Stimulated activated CD8-positive, alpha-beta memory T cell treated with anti-CD3 and anti-CD28 coated beads, Interleukin-15, amount 100 ng/mL, for 48 hours (primary cell): Measurements from ENCODE around the gene ACER1.

Experiments used
- DNase-seq, 2 donors: peaks; one replicate each; pipeline ENCODE4 v3.0.0-alpha.2; 2020; ENCODE audit warnings: low read depth in 2 of 2

ACER1 gene

DNA sequence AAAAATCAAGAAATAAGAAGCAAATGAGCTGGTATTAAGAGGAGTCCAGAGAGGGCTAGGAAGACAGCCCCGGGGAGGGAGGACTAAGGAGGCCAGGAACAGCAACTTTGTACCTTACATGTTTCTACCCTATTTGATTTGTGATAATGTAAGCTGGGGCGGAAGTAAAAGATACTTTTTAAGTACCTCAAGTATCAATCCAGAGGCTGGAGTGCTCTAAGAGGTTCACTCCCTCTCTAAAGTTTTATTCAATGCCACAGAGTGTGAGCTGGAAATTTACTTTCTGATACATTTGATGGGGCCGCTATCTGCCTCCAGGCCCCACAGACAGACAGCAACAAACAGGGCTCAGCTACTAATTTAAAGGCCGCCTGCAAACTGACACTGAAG, 65.0 kb downstream of the ACER1 start:
- DNase-seq, result no peak

GRCh38 chr19:6267552-6268381, 65.6 kb downstream of the ACER1 start:
- no peak for DNase-seq

GRCh38 chr19:6264803-6265202, 68.6 kb downstream of the ACER1 start:
- DNase-seq, result no peak

GRCh38 chr19:6263735-6264444, 69.5 kb downstream of the ACER1 start:
- DNase-seq, result no peak

DNA sequence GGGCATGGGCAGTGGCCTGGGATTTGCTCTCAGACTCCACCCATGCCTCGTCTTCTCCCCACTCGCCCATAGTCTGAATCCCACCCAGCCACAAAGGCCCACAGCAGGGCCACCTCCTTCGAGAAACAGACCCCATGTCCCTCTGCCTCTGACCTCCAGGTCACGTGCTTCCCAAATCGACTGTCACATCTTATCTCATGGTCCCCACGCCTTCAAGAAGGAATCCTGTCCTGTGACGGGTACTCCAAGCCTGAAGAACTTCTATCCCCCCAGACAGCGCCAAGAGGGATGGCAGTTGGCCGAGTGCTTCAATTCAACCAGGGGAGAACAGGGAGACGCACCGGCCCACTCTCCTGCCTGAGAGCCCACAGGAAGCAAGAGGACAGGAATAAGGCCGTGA, 70.1 kb downstream of the ACER1 start:
- DNase-seq, result no peak

GRCh38 chr19:6262519-6262918, 70.9 kb downstream of the ACER1 start:
- no peak for DNase-seq

- DNase-seq, result no peak
Observed at GRCh38 chr19:6261883-6262282, 71.5 kb downstream of the ACER1 start.

DNA sequence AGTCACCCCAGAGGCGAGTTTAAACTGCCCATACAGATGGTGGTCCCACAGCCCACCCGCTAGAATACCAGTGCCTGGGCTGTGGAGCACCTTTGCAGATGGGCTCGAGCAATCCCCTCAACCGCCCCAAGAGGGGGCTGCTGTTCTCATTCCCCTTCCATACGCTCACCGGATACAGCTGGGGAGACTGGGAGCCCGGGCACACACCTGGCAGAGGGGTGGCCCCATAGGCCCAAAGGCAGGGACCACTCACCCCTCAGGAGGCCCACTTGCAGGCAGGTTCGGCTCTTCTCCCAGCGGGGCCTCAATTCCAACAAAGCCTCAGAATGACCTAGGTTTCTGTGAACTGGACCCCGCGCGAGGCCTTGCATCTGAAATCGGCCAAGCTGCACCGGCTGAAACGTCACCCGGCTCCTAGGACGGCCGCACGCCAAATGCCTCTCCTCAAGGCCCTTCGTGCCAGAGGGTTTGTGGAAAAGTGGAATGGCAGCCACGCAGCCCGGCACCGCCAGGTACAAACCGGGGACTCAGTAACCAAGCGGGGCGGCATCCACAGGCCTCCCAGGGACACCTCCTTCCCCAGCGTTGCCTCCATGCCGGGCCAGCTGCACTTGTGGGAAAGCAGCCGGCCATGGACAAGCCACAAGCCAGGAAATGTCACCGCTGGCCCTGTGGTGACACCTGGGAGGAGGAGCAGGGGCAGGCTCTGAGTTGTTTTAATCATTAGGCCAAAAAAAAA, 72.3 kb downstream of the ACER1 start:
- no peak for DNase-seq

- no peak for DNase-seq
Observed at GRCh38 chr19:6260376-6260775, 73.0 kb downstream of the ACER1 start.

DNA sequence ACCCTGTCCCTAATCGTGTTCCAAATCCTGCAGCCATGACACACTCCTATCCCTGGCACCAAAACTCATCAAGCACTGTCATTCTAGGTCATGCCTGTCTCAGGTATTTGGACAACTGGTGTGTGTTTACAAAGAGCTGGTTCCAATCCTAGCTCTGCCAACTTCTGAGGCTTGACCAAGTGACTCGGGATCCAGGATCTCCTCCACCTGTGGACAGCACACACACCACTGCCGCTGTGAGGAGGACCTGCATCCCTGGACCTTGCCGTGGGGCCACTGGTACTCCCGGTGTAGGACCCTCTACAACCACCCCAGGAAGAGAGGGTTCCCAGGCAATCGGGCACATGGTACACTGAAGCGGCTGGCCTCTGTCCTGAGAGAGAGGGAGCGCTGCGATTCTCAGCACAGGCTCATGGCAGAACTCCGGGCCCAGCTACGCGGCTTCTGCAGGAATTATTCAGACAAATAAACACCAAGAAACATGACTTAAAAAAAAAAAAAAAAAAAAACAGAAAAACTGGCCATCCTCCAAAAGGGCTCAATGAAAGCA, 74.0 kb downstream of the ACER1 start:
- DNase-seq, result no peak

DNA sequence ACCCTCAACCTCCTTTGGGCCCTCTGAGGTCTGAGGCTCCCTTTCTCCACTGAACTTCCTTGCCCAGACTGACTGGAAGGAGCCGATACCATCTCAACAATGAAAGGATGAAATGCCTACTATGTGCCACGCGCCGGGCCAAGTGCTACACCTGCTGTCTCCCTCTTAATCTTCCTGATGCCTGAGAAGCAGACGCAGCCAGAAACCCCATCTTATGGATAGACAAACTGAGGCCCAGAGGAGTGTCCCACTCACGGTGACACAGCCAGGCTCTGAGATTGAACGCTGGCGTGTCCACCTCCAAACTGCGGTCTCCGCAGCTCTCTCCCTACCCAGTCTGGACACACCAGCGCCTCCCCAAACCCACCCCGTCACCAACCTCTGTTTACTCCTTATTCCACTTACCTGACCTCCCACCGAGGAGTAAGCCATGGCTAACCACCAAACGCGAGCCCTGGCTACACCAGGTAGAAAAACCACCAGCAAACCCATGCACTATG, 74.5 kb downstream of the ACER1 start:
- DNase-seq, result no peak
